Cerebellar nuclear complex (tissue), 1 donor: ENCODE results near the gene FAM240A.

Experiments
- DNase-seq, 2 experiments: peaks; one replicate each; lab custom pipeline; 2025; lab: John Stamatoyannopoulos, UW

Gene FAM240A

GRCh38 chr3:46626039-46626438 lies 13.7 kb downstream of the FAM240A start:
- DNase-seq, result no peak

- no peak for DNase-seq
Observed at GRCh38 chr3:46627078-46627477, 14.8 kb downstream of the FAM240A start.

GRCh38 chr3:46628901-46629369 lies 16.6 kb downstream of the FAM240A start:
- no peak for DNase-seq

GRCh38 chr3:46629551-46630517 lies 17.5 kb downstream of the FAM240A start:
- no peak for DNase-seq

GRCh38 chr3:46632792-46633191 lies 20.5 kb downstream of the FAM240A start:
- no peak for DNase-seq

GRCh38 chr3:46634856-46635255 lies 22.5 kb downstream of the FAM240A start:
- no peak for DNase-seq

GRCh38 chr3:46639221-46639620 lies 26.9 kb downstream of the FAM240A start:
- no peak for DNase-seq

GRCh38 chr3:46640927-46641326 lies 28.6 kb downstream of the FAM240A start:
- DNase-seq, result no peak

GRCh38 chr3:46642971-46643370 lies 30.6 kb downstream of the FAM240A start:
- DNase-seq, result no peak

- DNase-seq, result no peak
Observed at GRCh38 chr3:46643701-46644100, 31.4 kb downstream of the FAM240A start.

- no peak for DNase-seq
Observed at GRCh38 chr3:46646700-46647099, 34.4 kb downstream of the FAM240A start.

- DNase-seq, result no peak
Observed at GRCh38 chr3:46648096-46648495, 35.8 kb downstream of the FAM240A start.

- no peak for DNase-seq
Observed at GRCh38 chr3:46649436-46649835, 37.1 kb downstream of the FAM240A start.

GRCh38 chr3:46651084-46651483 lies 38.8 kb downstream of the FAM240A start:
- DNase-seq, result no peak

GRCh38 chr3:46655271-46655670 lies 42.9 kb downstream of the FAM240A start:
- no peak for DNase-seq

- DNase-seq, result no peak
Observed at GRCh38 chr3:46656778-46657556, 44.6 kb downstream of the FAM240A start.

- DNase-seq, result no peak
Observed at GRCh38 chr3:46659285-46659684, 47.0 kb downstream of the FAM240A start.

- no peak for DNase-seq
Observed at GRCh38 chr3:46660003-46660402, 47.7 kb downstream of the FAM240A start.

- DNase-seq, result no peak
Observed at GRCh38 chr3:46660543-46661523, 48.5 kb downstream of the FAM240A start.

GRCh38 chr3:46661776-46662766 lies 49.7 kb downstream of the FAM240A start:
- DNase-seq, result no peak
